ENCODE results near the gene TMEM217. TPM values are rescaled to one million over a fixed set of nuclear protein-coding genes. Genes with fewer than 3 reads are reported as not detected.

The TMEM217 gene
- total RNA-seq, 1 donor from 2014 or later, result 4.0 TPM

GRCh38 chr6:37256692-37257319 is 1.1 kb downstream of the TMEM217 start:
- H3K9me3 Mint-ChIP-seq (ENCODE audit: low read depth), result no peaks in the 10 kb centered on the region
- DNase-seq (ENCODE audit: low spot score), result no peak
- no peaks in the 10 kb centered on the region for H3K36me3 Mint-ChIP-seq (ENCODE audit: low read depth)
- peaks cover 32% of the 10 kb centered on the region for H3K4me1 Mint-ChIP-seq (ENCODE audit: low read depth)
- H3K27ac Mint-ChIP-seq (ENCODE audit: unreplicated experiment), result peak overlapping the region; percentile 67
- TF ChIP-seq, protein P1, sequence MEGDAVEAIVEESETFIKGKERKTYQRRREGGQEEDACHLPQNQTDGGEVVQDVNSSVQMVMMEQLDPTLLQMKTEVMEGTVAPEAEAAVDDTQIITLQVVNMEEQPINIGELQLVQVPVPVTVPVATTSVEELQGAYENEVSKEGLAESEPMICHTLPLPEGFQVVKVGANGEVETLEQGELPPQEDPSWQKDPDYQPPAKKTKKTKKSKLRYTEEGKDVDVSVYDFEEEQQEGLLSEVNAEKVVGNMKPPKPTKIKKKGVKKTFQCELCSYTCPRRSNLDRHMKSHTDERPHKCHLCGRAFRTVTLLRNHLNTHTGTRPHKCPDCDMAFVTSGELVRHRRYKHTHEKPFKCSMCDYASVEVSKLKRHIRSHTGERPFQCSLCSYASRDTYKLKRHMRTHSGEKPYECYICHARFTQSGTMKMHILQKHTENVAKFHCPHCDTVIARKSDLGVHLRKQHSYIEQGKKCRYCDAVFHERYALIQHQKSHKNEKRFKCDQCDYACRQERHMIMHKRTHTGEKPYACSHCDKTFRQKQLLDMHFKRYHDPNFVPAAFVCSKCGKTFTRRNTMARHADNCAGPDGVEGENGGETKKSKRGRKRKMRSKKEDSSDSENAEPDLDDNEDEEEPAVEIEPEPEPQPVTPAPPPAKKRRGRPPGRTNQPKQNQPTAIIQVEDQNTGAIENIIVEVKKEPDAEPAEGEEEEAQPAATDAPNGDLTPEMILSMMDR (IDR thresholded peaks at IDR 0.05), result no peak
- peak overlapping the region; percentile 96 for H3K4me3 Mint-ChIP-seq (ENCODE audit: unreplicated experiment)
- no peaks in the 10 kb centered on the region for H3K27me3 Mint-ChIP-seq (ENCODE audit: low read depth)

DNA sequence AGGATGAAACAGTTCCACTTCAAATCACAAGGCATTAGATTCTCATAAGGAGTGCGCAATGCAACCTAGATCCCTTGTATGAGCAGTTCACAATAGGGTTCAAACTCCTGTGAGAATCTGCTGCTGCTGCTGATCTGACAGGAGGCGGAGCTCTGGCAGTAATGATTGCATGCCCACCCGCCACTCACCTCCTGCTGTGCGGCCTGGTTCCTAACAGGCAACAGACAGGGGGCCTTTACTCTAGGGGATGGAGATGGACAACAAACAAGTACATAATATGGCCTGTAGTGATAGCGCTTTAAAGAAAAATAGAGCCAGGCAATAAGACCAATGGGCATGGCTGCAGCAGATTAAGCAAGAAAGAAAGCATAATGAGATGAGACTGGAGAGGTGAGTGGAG is 3.1 kb downstream of the TMEM217 start:
- DNase-seq (ENCODE audit: low spot score), result no peak
- Mint-ChIP-seq H3K36me3 (ENCODE audit: low read depth) (peaks cover 3% of the 10 kb centered on the region), H3K4me3 (ENCODE audit: unreplicated experiment) (no peak overlapping the region), H3K27ac (ENCODE audit: unreplicated experiment) (no peak overlapping the region), H3K9me3 (ENCODE audit: low read depth) (peaks cover 10% of the 10 kb centered on the region), H3K4me1 (ENCODE audit: low read depth) (peaks cover 33% of the 10 kb centered on the region), H3K27me3 (ENCODE audit: low read depth) (no peaks in the 10 kb centered on the region)
- TF ChIP-seq, protein P1 (IDR thresholded peaks at IDR 0.05), result no peak

GRCh38 chr6:37253486-37254007 is 4.4 kb downstream of the TMEM217 start:
- peaks cover 20% of the 10 kb centered on the region for H3K4me1 Mint-ChIP-seq (ENCODE audit: low read depth)
- no peaks in the 10 kb centered on the region for H3K27me3 Mint-ChIP-seq (ENCODE audit: low read depth)
- TF ChIP-seq, protein P1 (IDR thresholded peaks at IDR 0.05), result no peak
- no peak overlapping the region for H3K4me3 Mint-ChIP-seq (ENCODE audit: unreplicated experiment)
- peaks cover 10% of the 10 kb centered on the region for H3K9me3 Mint-ChIP-seq (ENCODE audit: low read depth)
- peaks cover 4% of the 10 kb centered on the region for H3K36me3 Mint-ChIP-seq (ENCODE audit: low read depth)
- peak overlapping the region; percentile 10 for H3K27ac Mint-ChIP-seq (ENCODE audit: unreplicated experiment)
- no peak for DNase-seq (ENCODE audit: low spot score)

DNA sequence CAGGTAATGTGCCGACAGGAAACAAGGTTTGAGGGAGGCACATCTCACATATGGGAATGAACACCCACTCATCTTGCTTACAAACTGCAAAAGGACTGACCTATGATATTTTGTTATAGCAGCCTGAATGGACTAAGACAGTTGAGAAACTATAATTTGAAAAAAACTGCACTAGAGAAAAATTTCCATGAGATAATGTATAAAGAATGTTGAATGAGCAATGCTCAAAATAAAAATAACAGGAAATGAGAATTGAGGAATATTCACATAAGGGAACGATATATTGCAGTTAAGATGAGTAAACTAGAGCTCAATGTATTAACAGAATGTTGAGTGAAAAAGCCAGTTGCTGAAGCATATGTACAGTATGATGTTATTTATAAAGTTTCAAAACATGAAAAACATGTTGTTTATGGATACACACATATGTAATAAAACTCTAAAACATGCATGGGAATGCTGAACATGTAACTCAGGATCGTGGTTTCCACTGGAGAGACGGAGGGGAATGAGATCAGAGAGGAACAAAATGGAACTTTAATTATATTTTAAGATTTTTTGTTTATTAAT is 6.6 kb downstream of the TMEM217 start:
- Mint-ChIP-seq H3K27ac (ENCODE audit: unreplicated experiment) (peak overlapping the region; percentile 45), H3K4me3 (ENCODE audit: unreplicated experiment) (no peak overlapping the region), H3K9me3 (ENCODE audit: low read depth) (peaks cover 10% of the 10 kb centered on the region), H3K36me3 (ENCODE audit: low read depth) (peaks cover 7% of the 10 kb centered on the region), H3K27me3 (ENCODE audit: low read depth) (no peaks in the 10 kb centered on the region), H3K4me1 (ENCODE audit: low read depth) (peaks cover 15% of the 10 kb centered on the region)
- DNase-seq (ENCODE audit: low spot score), result no peak
- TF ChIP-seq, protein P1 (IDR thresholded peaks at IDR 0.05), result no peak

DNA sequence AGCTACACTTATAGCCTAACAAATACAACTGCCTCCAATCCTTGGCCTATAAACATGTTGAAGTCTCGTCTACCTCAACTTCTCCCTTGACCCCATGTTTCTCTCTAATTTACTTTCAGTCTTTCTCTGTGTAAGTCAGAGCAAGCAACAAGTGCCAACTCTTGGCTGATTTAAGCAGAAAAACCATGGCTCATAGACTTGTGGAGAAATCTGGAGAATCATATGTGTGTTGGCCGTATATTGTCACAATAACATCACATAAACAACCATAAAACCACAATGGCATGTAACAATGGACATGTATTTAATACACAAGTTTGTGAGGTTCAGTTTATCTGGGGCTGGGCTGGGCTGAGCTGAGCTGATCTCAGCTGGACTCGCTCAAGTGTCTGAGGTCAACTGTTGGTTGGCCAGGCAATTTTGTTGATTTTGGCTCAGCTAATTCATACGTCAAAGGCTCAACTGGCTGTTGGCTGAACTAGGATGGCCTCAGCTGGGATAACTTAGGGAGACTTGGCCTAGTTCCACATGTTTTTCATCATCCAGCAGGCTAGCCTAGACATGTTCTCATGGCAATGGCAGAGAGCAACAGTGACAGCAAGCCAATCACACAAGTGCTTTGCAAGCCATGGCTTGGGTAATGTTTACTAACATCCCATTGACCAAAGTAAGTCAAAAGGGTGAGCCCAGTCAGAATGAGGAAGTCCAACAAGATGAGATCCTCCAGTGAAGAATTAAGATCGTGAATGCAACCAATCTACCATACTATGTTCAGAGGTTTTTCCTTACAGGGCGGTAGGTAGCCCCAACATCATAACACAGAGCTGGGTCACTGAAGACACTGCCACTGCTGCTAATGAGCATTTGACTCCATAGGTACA is 13.3 kb downstream of the TMEM217 start:
- Mint-ChIP-seq H3K27me3 (ENCODE audit: low read depth) (no peaks in the 10 kb centered on the region), H3K36me3 (ENCODE audit: low read depth) (peaks cover 4% of the 10 kb centered on the region), H3K27ac (ENCODE audit: unreplicated experiment) (peak overlapping the region; percentile 100), H3K4me3 (ENCODE audit: unreplicated experiment) (no peak overlapping the region), H3K9me3 (ENCODE audit: low read depth) (peaks cover under 1% of the 10 kb centered on the region), H3K4me1 (ENCODE audit: low read depth) (peaks cover 70% of the 10 kb centered on the region)
- no peak for DNase-seq (ENCODE audit: low spot score)
- TF ChIP-seq, protein P1 (IDR thresholded peaks at IDR 0.05), result no peak

Data from chondrocyte (in vitro differentiated cells).